K562 (cell line): ENCODE data around the gene SERPINF2.

ENCODE experiments used
- FOS ChIP-seq: IDR thresholded peaks from 3 replicates; pipeline ENCODE4 v1.6.1; 2011; ENCODE audit not compliant: insufficient read length; ENCODE audit errors: extremely low read depth
- NCOA4 ChIP-seq: fragments of 450-650 bp; IDR thresholded peaks from 2 replicates; pipeline ENCODE4 v1.6.1; 2018; ENCODE audit warnings: mild to moderate bottlenecking; ENCODE audit not compliant: partially characterized antibody
- NR3C1 ChIP-seq: sonication (generic); formaldehyde crosslinking; IDR thresholded peaks from 2 replicates; pipeline ENCODE4 v1.8.1; 2022; ENCODE audit warnings: missing genetic modification reagents

DNA sequence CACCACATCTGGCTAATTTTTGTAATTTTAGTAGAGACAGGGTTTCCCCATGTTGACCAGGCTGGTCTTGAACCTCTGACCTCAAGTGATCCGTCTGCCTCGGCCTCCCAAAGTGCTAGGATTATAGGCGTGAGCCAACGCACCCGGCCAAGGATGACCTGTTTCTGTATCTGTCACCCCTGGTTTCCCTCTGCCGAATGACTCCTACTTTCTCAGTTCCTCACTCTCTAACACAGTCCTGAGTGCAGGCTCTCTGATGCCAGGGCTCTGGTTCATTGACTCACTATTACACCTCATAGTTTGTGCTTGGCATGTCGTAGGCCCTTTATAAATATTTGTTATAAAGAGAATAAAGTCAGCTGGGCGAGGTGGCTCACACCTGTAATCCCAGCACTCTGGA lies 47.3 kb upstream of the SERPINF2 start:
- no peak for TF ChIP-seq NCOA4
- TF ChIP-seq NR3C1 (CRISPR knock-in tag), result no peak
- no peak for TF ChIP-seq FOS
